ENCODE measurements around the gene PALD1. TPM values are rescaled to one million over a fixed set of nuclear protein-coding genes. Genes with fewer than 3 reads are reported as not detected.

Gene PALD1
- total and polyA plus RNA-seq, 5 donors = 2.8 to 7.7 (median 5.6) TPM

DNA sequence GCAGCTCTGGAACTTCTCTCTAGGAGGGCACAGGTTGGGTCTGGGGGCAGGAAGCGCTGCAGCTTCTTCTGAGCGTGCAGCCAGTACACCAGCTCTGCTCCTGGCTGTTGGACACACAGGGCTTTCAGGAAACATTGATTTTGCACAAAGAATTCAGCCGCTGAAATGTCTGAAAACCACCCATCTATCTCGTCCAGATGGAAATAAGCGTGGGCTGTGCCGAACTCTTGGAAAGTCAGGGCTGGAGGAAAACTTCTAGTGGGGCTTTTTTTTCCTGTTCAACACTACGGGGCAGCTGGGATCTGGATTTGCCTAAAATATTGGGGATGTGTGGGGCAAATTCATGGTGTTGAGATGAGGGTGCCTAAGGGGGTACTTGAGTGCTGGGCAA, 31.2 kb downstream of the PALD1 start:
- no peak for ATAC-seq

DNA sequence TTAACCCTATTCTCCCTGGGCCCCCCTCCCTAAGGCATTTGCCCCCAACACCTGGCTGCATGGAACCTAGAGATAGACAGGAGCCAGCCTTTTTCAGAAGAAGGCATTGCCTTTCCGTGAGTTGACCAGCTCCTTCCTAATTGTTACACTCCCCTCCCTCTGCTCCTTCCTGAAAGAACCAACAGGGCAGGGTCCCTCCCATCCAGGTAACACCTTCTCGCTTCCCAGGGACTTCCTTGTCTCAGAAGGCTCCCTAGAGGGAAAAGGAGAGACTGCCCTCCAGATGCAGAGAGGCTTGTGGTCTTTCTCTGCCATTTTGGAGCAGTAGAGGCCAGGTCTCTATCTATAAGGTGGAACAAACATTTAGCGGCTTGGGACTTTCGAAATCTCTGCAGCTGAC, 31.9 kb downstream of the PALD1 start:
- no peak for ATAC-seq
- Histone ChIP-seq H3K4me1 (ENCODE audit: control insufficient read depth, insufficient read depth, low read length) (peaks cover 33% of the 10 kb centered on the region), H3K4me3 (ENCODE audit: low read length) (no peak overlapping the region), H3K27me3 (ENCODE audit: control insufficient read depth, insufficient read depth) (no peaks in the 10 kb centered on the region), H3K9me3 (ENCODE audit: control insufficient read depth, low read length) (no peaks in the 10 kb centered on the region), H3K27ac (ENCODE audit: low read length) (no peak overlapping the region)
- no peak for DNase-seq
- intact Hi-C loops (cut with DNase I) = no loop called here
- WGBS = 89% methylated on average over 4 of the region's 4 CpGs

More for the DNA sequence above, 31.2 kb downstream of the PALD1 start:
- Histone ChIP-seq H3K9me3 (ENCODE audit: control insufficient read depth, low read length) (no peaks in the 10 kb centered on the region), H3K4me3 (ENCODE audit: low read length) (no peak overlapping the region), H3K27ac (ENCODE audit: low read length) (peak overlapping the region; percentile 2), H3K4me1 (ENCODE audit: control insufficient read depth, insufficient read depth, low read length) (peaks cover 33% of the 10 kb centered on the region), H3K27me3 (ENCODE audit: control insufficient read depth, insufficient read depth) (no peaks in the 10 kb centered on the region)
- WGBS = 52% methylated on average over 7 of the region's 7 CpGs
- intact Hi-C loops (cut with DNase I) = no loop called here
- DNase-seq = no peak

- Histone ChIP-seq H3K4me1 (ENCODE audit: control insufficient read depth, insufficient read depth, low read length) (peaks cover 33% of the 10 kb centered on the region), H3K4me3 (ENCODE audit: low read length) (no peak overlapping the region), H3K27ac (ENCODE audit: low read length) (no peak overlapping the region), H3K27me3 (ENCODE audit: control insufficient read depth, insufficient read depth) (no peaks in the 10 kb centered on the region), H3K9me3 (ENCODE audit: control insufficient read depth, low read length) (no peaks in the 10 kb centered on the region)
- ATAC-seq (no peak), DNase-seq (peak in 1 of 3 donors; percentile 50)
- intact Hi-C loops (cut with DNase I) = no loop called here
- WGBS = 54% methylated on average over 6 of the region's 6 CpGs
These were observed 32.3 kb downstream of the PALD1 start for GRCh38 chr10:70510904-70511303.

DNA sequence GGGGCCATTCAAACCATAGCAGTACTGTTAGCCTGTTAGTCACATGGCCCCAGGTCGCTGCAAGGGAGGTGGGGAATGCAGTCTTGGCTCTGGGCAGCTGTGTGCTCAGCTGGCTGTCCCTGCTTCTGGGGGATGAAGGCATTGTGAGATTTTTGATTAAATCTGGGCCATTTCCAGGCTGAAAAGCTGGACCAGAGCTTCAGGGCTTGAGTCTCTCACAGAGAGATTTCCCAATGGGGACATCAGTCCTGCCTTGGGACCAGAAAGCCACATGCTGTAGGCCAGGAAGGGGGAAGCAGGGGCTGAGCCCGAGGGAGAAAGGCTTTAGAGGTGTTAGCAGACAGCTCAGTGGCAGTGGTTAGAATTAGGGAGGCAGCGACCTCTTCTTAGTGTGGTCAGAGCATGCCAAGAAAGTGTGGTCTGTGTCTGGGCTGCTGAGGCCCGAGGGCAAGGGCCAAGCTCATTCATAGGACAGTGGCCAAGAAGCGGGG, 33.6 kb downstream of the PALD1 start:
- intact Hi-C loops (cut with DNase I) = no loop called here
- Histone ChIP-seq H3K9me3 (ENCODE audit: control insufficient read depth, low read length) (no peaks in the 10 kb centered on the region), H3K4me1 (ENCODE audit: control insufficient read depth, insufficient read depth, low read length) (peaks cover 33% of the 10 kb centered on the region), H3K27me3 (ENCODE audit: control insufficient read depth, insufficient read depth) (no peaks in the 10 kb centered on the region), H3K4me3 (ENCODE audit: low read length) (no peak overlapping the region), H3K27ac (ENCODE audit: low read length) (peak overlapping the region; percentile 8)
- DNase-seq (peak in 1 of 3 donors; percentile 62), ATAC-seq (peak in 1 of 2 donors; percentile 33)
- 31% methylated on average over 5 of the region's 5 CpGs for WGBS

- DNase-seq = peak in 1 of 3 donors; percentile 25
- Histone ChIP-seq H3K27ac (ENCODE audit: low read length) (no peak overlapping the region), H3K4me1 (ENCODE audit: control insufficient read depth, insufficient read depth, low read length) (peaks cover 27% of the 10 kb centered on the region), H3K9me3 (ENCODE audit: control insufficient read depth, low read length) (no peaks in the 10 kb centered on the region), H3K27me3 (ENCODE audit: control insufficient read depth, insufficient read depth) (no peaks in the 10 kb centered on the region), H3K4me3 (ENCODE audit: low read length) (no peak overlapping the region)
- WGBS = 80% methylated on average over 14 of the region's 14 CpGs
- intact Hi-C loops (cut with DNase I) = no loop called here
- ATAC-seq = no peak
These were observed 35.3 kb downstream of the PALD1 start for GRCh38 chr10:70513848-70514309.

GRCh38 chr10:70514591-70514990, 36.0 kb downstream of the PALD1 start:
- no peak for ATAC-seq
- Histone ChIP-seq H3K4me3 (ENCODE audit: low read length) (no peak overlapping the region), H3K27ac (ENCODE audit: low read length) (no peak overlapping the region), H3K4me1 (ENCODE audit: control insufficient read depth, insufficient read depth, low read length) (peaks cover 20% of the 10 kb centered on the region), H3K9me3 (ENCODE audit: control insufficient read depth, low read length) (no peaks in the 10 kb centered on the region), H3K27me3 (ENCODE audit: control insufficient read depth, insufficient read depth) (no peaks in the 10 kb centered on the region)
- WGBS = 71% methylated on average over 8 of the region's 8 CpGs
- peak in 1 of 3 donors; percentile 54 for DNase-seq
- intact Hi-C loops (cut with DNase I) = no loop called here

- intact Hi-C loops (cut with DNase I) = no loop called here
- H3K27ac ChIP-seq (ENCODE audit: low read length) = no peak overlapping the region
- ATAC-seq (no peak), DNase-seq (peak in 1 of 3 donors; percentile 45)
- H3K27me3 ChIP-seq (ENCODE audit: control insufficient read depth, insufficient read depth) = no peaks in the 10 kb centered on the region
- peaks cover 16% of the 10 kb centered on the region for H3K4me1 ChIP-seq (ENCODE audit: control insufficient read depth, insufficient read depth, low read length)
- no peaks in the 10 kb centered on the region for H3K9me3 ChIP-seq (ENCODE audit: control insufficient read depth, low read length)
- 88% methylated on average over 8 of the region's 8 CpGs for WGBS
- H3K4me3 ChIP-seq (ENCODE audit: low read length) = no peak overlapping the region
These were observed 36.6 kb downstream of the PALD1 start for GRCh38 chr10:70515035-70515667.

- Histone ChIP-seq H3K27ac (ENCODE audit: low read length) (no peak overlapping the region), H3K4me3 (ENCODE audit: low read length) (no peak overlapping the region), H3K4me1 (ENCODE audit: control insufficient read depth, insufficient read depth, low read length) (no peaks in the 10 kb centered on the region), H3K27me3 (ENCODE audit: control insufficient read depth, insufficient read depth) (no peaks in the 10 kb centered on the region), H3K9me3 (ENCODE audit: control insufficient read depth, low read length) (no peaks in the 10 kb centered on the region)
- intact Hi-C loops (cut with DNase I) = no loop called here
- 90% methylated on average over 5 of the region's 5 CpGs for WGBS
- peak in 1 of 3 donors; percentile 41 for DNase-seq
- no peak for ATAC-seq
These were observed 40.1 kb downstream of the PALD1 start for GRCh38 chr10:70518695-70519094.

DNA sequence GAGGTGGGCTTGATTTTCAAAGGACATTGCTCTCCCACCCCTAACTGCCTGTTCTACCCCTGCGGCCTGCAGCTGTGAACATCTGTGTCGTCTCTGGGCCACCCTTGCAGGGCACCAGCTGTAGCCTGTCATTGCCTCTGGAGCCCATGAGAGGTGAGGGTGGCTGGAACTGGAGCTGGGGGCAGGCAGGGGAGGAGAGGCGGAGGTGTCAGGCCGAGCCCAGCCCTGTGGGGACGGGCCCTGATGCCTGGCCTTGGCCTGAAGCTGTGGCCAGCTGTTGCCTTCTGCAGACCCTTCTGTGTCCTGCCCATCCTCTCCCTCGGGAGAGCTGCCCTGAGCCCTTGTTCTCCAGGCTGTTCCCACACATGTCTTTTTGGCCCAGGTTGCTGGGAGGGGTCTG, 44.5 kb downstream of the PALD1 start:
- Histone ChIP-seq H3K4me3 (ENCODE audit: low read length) (no peak overlapping the region), H3K27me3 (ENCODE audit: control insufficient read depth, insufficient read depth) (no peaks in the 10 kb centered on the region), H3K4me1 (ENCODE audit: control insufficient read depth, insufficient read depth, low read length) (no peaks in the 10 kb centered on the region), H3K27ac (ENCODE audit: low read length) (no peak overlapping the region), H3K9me3 (ENCODE audit: control insufficient read depth, low read length) (no peaks in the 10 kb centered on the region)
- peak; percentile 30 to 43 for ATAC-seq
- intact Hi-C loops (cut with DNase I) = no loop called here
- DNase-seq = peak in 2 of 3 donors; percentile 63 to 72
- WGBS = 62% methylated on average over 6 of the region's 6 CpGs

- WGBS = 76% methylated on average over 4 of the region's 4 CpGs
- no peak overlapping the region for H3K4me3 ChIP-seq (ENCODE audit: low read length)
- no peak overlapping the region for H3K27ac ChIP-seq (ENCODE audit: low read length)
- no peaks in the 10 kb centered on the region for H3K27me3 ChIP-seq (ENCODE audit: control insufficient read depth, insufficient read depth)
- no peaks in the 10 kb centered on the region for H3K4me1 ChIP-seq (ENCODE audit: control insufficient read depth, insufficient read depth, low read length)
- H3K9me3 ChIP-seq (ENCODE audit: control insufficient read depth, low read length) = no peaks in the 10 kb centered on the region
- intact Hi-C loops (cut with DNase I) = no loop called here
- ATAC-seq (no peak), DNase-seq (peak in 1 of 3 donors; percentile 8)
These were observed 45.0 kb downstream of the PALD1 start for GRCh38 chr10:70523549-70523948.

DNA sequence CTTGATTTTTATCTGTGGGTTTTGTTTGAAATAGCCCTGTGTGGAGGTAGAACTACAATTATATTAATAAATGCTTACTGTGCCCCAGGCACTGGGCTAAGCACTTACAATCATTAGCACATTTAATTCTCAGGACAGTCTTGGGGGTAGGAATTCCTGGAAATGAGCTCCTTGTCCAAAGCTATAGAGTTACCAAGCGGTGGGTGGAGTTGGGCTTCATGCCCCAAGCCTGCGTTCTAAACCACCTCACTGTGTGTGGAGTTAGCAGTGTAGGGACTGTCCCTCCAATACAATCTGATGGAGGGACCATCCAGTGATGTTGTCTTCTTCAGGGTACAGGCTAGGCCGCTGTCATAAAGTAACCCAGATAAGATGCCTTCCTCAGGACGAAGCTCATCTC, 49.7 kb downstream of the PALD1 start:
- Histone ChIP-seq H3K9me3 (ENCODE audit: control insufficient read depth, low read length) (no peaks in the 10 kb centered on the region), H3K4me3 (ENCODE audit: low read length) (no peak overlapping the region), H3K27ac (ENCODE audit: low read length) (no peak overlapping the region), H3K4me1 (ENCODE audit: control insufficient read depth, insufficient read depth, low read length) (no peaks in the 10 kb centered on the region), H3K27me3 (ENCODE audit: control insufficient read depth, insufficient read depth) (no peaks in the 10 kb centered on the region)
- 85% methylated on average over 4 of the region's 4 CpGs for WGBS
- DNase-seq = peak in 1 of 3 donors; percentile 41
- intact Hi-C loops (cut with DNase I) = no loop called here
- no peak for ATAC-seq

Measured in right cardiac atrium (tissue), 5 donors.